HG02610 (cell line): Measurements from ENCODE around the gene MROH2A.

ENCODE experiments used
- ATAC-seq: cut with Tn5 transposase; IDR thresholded peaks from one replicate; pipeline ENCODE4 v1.9.1; 2021; ENCODE audit warnings: mild to moderate bottlenecking, moderate library complexity; ENCODE audit not compliant: unreplicated experiment

Gene MROH2A

GRCh38 chr2:233818639-233819621, 40.8 kb downstream of the MROH2A start:
- no peak for ATAC-seq

- no peak for ATAC-seq
These were observed 42.0 kb downstream of the MROH2A start for GRCh38 chr2:233819884-233820773.

DNA sequence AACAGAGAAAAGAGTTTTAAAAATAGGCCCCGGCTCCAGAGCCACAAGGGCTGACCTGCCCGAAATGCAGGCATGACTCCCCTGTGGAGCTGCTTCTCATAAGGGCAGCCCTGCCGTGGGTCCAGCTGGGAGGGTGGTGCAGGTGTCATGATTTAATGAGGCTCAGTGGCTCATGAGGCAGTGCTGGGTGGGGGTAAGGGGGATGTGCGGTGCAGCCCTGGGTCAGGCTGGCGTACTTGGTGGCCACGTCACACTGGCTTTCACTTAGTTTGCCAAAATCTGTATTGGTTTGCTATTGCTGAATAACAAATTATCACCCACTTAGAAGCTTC, 42.6 kb downstream of the MROH2A start:
- no peak for ATAC-seq

- no peak for ATAC-seq
These were observed 43.1 kb downstream of the MROH2A start for GRCh38 chr2:233821196-233821595.

- no peak for ATAC-seq
These were observed 43.6 kb downstream of the MROH2A start for GRCh38 chr2:233821709-233822100.

DNA sequence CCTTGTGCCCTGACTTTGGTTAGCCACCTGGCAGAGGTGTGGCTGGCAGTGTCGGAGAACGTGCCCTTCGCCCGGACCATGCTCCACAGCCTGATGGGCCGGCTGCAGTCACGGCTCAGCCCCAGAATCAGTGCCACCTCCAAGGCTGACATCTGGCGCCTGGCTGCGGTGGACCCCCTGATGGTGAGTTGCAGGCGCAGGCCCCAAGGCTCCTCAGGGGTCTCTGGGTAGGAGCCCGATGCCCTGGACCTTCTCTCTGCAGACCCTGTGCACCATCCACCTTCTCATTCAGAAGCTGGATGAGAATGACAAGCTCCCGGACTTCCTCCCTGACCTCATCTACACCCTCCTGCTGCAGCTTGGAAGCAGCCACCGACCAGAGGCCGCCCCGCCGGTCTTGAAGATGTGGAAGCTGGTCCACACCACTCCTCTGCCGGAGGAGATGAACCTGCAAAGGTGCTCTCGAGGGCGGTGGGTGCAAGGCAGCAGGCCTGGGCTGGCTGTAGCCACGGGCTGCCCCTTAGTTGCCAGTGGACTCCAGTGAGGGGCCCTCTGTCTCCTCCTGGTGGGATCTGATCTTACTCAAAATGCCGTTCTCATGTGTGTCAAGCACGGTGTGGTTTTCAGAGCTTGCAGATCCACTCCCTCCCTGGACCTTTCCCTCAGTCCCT, 44.1 kb downstream of the MROH2A start:
- no peak for ATAC-seq

- no peak for ATAC-seq
These were observed 44.9 kb downstream of the MROH2A start for GRCh38 chr2:233822781-233823730.

DNA sequence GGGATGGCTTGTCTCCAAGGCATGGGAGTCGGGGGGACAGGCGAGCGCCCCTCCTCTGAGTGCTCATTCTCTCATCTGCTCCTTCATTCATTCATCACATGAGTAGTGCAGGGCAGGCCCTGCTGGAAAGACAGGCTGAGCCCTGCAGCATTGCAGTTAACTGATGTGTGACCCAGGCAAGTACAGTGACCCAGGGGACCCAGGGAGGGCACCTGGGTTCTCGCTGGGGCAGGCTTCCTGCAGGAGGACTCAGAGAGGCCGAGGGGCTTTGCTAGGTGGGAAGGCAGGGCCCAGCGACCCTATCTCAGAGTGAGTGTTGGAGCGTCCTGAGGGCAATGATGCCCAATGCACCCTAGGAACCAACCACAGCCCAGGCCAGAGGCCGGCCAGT, 45.6 kb downstream of the MROH2A start:
- ATAC-seq = no peak

DNA sequence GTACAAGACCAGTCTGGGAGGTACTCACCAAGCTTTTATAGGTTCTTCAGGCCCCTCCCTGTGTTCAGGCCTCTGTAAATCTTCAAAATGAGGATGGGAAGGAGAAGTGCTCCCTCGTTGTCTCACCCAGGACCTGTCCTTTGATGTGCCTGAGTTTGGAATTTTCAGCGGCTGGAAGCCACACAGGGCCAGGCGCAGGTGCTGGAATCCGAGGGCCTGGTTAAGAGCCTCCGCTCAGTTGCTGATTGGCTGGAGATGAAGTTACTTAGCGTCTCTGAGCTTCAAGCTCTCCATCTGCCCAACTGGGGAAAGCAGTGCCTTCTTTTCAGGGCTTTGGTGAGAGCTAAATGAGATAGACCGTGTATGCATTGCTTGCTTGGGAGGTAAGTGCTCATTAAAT, 46.2 kb downstream of the MROH2A start:
- no peak for ATAC-seq

DNA sequence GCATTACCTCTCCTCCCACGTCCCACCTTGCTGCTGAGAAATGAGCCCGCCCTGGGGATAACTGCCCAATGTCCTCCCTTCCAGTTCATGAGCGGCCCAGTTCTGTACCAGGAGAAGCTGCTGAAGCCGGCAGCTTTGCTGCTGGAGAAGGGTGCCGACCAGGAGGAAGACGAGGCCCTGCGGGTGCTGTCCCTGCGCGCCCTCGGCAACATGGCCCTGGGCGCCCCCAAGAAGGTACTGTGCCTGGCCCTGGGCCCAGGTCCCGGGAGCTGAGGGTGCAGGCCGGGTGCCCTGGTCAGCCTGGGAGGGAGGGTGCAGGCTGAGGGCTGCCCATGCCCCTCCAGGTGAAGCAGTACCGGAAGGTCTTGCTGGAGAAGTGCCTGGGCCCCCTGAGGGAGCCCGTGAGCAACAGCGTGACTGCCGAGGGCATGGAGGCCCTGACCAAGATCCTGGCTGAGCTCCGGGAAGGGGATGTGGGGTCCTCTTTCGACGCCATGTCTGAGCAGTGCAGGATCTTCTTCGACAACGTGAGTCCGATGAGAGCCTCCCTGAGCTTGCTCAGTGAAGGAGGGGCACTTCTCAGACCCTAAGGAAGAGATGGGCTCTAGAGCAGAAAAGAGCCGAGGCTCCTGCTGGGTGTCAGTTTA, 50.5 kb downstream of the MROH2A start:
- ATAC-seq = no peak

DNA sequence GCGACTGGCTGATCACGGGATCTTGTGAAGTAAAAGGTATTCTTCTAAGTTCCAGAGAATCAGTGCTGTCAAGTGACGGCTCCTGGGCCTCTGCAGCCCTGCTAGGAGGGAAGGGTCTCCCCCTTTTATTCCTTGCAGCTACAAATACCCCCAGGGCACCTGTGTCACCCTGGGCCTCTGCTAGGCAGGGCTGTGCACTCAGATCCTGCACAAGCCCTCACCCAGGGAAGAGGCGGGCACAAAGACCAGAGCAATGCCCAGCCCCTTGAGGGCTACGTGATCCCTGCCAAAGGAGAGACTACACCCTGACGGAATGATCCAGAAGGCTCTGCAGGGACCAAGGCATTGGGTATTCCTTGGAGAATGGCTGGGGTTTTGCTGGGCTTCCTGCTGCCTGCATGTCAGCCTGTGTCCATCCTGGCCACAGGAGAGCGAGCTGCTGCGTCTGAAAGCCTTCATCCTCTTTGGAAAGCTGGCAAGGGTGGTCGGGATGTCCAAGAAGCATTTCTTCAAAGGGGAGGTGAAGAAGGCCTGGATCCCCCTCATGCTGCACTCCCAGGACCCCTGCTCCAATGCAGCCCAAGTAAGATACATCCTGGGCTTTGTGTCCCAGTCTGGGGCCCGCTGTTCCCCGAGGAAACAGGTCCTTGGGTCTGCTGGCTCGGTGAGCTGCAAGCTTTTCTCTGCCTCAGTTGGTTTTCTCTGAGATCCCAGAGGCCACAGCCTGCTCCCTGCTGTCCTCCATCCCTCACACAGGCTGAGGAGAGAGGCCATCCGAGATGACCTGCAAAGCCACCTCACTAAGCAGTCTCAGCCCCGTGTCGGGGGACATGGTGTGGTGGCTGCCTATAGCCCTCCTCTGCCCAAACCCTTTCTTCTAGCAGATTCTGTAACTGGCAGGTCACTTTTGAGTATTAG, 51.3 kb downstream of the MROH2A start:
- ATAC-seq = no peak

DNA sequence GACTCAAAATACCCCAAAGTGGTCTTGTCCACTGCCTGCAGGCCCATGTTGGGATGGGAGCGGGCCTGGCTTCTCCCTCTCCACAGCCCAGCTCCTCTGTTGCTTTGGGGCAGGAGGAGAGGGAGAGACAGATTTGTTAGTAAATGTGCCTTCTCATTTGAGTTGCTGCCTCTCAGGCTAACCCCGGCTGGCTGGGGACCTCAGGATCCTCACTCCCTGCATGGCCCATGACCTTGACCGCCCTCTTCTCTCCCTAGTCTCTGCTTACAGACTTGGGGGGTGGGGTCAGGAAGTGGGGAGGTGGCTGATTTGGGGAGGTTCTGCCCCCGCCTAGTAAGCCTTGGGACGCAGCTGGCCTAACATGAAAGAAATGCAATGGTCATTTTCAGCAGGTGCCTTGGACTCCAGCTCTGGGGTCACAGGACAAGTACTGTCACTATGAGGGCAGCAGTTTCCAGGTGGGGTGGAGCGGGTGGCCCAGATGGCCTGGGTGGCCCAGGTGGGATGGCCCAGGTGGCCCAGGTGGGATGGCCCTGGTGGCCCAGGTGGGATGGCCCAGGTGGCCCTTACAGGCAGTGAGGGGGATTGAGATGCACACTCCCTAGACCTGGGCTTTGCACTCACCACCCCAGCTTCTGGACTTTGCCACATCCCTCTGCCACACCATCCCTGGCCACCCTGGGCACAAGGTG, 52.1 kb downstream of the MROH2A start:
- ATAC-seq = no peak

DNA sequence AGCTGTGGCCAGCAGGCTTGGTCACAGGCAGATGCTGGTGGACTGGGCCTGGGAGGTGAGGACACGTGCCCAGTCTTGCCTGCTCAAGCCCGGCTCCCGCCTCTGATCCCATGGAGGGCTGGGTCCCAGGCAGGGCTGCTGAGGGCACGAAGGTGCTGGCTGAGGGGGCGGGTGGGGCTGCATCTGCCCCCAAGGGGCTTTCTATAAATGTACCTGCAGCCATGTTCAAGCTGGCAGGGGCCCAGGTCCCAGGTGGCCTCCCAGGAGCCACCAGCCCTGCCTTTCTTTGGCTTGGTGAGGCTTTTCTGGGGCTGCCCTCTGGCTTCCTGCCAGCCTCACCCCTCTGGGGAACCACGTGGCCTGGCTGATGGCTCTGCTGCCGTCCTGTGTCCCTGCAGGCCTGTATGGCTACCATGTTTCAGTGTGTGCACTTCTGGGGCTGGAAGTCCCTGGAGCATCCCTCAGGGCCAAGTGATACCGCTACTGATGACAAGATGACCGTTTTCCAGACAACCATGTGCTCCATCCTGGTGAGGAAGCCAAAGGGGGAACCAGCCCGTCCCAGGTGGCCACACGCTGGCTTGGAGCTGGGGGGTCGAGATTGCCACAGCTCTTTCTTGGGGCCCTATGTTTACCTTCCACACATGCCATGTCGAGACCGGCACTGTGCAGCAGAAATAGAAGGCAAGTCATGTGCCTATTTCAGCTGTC, 53.0 kb downstream of the MROH2A start:
- ATAC-seq = no peak

GRCh38 chr2:233831861-233832260, 53.7 kb downstream of the MROH2A start:
- ATAC-seq = no peak

GRCh38 chr2:233832414-233832813, 54.3 kb downstream of the MROH2A start:
- ATAC-seq = no peak

DNA sequence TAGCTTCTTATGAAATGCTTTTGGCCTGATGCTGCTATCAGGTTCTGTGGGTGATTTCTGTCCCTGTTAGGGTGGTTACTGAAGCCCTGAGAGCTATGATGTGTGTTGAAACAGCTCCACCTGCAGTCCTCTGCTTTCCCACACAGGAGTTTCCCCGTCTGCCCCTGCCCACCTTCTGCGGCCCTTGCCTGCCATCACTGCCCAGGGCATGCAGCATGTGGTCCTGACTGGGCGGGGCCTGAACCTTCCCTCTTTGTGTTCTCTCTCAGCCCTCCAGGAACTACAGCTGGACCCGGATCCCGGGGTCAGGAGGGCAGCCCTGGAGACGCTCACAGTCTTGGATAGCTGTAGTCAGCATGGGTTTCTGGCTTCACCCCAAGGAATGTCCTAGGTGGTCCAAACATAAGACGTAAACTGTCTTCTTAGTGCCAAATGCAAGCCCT, 54.8 kb downstream of the MROH2A start:
- ATAC-seq = no peak

DNA sequence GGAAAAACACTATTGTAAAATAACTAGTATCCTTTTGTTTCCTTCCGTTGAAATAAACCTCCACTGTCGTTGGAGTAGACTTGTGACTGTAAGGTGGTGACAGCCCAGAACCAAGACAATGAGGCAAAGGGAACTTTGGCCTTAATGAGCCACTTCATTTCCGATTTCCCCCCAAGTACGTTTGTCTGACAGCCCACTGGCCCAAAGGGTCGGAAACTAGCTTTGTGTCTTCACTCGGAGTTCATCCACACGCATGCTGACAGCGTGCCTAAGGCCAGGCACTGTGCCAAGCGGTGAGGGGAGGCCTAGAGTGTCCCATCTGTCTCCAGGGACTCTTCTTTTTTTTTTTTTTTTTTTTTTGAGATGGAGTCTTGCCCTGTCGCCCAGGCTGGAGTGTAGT, 55.2 kb downstream of the MROH2A start:
- no peak for ATAC-seq
